ENCODE measurements around the gene PM20D2. TPM values are rescaled to one million over a fixed set of nuclear protein-coding genes. Genes with fewer than 3 reads are reported as not detected.

Gene PM20D2
- total RNA-seq, 3 donors from 2014 or later = 3.7 to 22.5 (median 21.3) TPM

DNA sequence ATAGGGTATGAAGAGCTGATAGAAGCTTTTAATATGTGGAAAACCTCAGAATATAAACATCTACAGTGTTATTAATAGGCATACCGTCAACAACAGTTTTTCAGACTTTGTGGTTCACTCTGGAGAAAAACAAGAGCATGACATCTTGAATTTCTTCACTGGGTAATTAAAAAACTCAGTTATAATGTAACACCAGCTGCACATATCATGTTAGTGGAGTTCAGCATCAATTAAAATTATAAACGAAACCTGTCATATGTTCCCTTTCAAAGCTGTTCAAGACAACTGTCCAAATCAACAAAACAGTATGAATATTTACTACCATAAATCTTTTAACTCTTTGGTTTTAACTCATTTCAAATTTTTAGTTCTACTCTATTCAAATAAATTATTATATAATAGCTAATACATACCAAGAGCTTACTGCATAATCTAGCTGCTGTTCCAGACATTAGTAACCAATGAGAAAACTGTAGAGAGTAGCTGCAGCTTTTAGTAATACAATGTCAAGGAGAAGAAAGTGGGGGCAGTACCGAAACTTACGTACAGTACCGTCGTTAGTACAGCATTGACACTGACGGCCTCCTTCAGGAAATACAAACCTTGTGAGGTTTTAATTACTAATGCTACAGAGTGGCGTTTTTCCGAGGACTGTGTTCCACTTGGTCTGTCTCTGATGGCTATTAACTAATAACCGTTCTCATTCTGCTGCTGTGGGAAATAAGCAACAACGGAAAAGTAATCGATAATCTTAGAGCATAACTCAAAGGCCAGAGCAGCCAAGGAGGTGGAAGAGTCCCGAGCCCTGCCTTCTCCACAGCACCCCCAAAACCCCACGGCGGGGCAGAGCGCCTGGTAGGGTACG lies 532 bp upstream of the PM20D2 start:
- intact Hi-C loops (cut with DNase I; ENCODE audit: low total_unique reads) = no loop called here
- H3K27ac ChIP-seq = peak overlapping the region; percentile 85 to 92
- H3K27me3 ChIP-seq = no peaks in the 10 kb centered on the region
- H3K4me3 ChIP-seq = peak overlapping the region; percentile 62 to 95 (median 85)
- TF ChIP-seq, protein P1, sequence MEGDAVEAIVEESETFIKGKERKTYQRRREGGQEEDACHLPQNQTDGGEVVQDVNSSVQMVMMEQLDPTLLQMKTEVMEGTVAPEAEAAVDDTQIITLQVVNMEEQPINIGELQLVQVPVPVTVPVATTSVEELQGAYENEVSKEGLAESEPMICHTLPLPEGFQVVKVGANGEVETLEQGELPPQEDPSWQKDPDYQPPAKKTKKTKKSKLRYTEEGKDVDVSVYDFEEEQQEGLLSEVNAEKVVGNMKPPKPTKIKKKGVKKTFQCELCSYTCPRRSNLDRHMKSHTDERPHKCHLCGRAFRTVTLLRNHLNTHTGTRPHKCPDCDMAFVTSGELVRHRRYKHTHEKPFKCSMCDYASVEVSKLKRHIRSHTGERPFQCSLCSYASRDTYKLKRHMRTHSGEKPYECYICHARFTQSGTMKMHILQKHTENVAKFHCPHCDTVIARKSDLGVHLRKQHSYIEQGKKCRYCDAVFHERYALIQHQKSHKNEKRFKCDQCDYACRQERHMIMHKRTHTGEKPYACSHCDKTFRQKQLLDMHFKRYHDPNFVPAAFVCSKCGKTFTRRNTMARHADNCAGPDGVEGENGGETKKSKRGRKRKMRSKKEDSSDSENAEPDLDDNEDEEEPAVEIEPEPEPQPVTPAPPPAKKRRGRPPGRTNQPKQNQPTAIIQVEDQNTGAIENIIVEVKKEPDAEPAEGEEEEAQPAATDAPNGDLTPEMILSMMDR (IDR thresholded peaks at IDR 0.05) = no peak
- no peak for TF ChIP-seq POLR2AphosphoS5 (IDR thresholded peaks at IDR 0.05)
- no peak for TF ChIP-seq POLR2A (IDR thresholded peaks at IDR 0.05)
- H3K4me1 ChIP-seq = no peaks in the 10 kb centered on the region
- no peak for DNase-seq (ENCODE audit: low spot score in 2 of 2)
- no peaks in the 10 kb centered on the region for H3K9me3 ChIP-seq
- H3K36me3 ChIP-seq = no peaks in the 10 kb centered on the region

DNA sequence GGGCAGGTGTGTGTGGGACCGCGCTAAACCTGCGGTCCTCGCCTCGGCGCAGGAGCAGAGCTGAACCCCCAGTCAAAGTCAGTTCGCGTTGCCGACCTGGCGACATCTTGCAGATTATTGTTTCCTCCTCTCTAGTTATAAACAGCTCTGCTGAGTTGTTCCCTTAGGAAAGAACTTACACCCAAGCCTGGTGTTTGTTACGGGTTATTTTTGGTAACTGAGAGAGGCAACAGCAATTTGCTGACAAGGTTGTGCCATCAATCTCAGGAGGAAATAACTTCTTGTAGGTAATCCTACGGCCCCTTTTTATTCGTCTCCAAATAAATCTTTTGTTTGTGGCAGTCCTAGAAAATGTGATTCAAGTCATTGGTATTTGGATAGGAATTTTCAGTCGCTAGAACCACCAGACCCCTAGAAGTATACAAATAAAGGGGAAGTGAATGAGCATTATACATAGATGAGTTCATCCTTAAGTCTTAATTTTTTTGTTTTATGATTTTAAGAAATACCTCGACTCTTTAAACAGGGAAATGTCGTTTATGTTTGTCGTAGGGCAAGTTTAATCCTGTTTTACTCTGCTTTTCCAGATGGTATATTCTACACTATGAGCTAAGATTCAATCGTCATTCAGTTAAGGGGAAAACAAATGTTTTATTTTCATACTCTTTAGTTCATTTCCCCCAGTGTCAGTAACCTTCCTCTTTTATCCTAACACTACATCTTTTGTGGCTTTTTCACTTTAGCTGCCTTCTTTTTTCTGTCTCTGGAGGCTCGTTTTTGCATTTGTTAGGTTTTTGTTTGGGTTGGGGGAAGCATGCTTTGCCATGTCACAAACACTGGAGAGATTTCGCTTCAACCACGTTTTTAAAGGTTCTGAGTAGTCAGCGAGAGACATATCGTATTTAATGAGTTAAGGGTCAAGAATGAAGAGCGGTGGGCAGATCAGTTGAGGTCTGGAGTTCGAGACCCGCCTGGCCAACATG lies 1.2 kb downstream of the PM20D2 start:
- peak overlapping the region; percentile 85 to 92 for H3K27ac ChIP-seq

DNA sequence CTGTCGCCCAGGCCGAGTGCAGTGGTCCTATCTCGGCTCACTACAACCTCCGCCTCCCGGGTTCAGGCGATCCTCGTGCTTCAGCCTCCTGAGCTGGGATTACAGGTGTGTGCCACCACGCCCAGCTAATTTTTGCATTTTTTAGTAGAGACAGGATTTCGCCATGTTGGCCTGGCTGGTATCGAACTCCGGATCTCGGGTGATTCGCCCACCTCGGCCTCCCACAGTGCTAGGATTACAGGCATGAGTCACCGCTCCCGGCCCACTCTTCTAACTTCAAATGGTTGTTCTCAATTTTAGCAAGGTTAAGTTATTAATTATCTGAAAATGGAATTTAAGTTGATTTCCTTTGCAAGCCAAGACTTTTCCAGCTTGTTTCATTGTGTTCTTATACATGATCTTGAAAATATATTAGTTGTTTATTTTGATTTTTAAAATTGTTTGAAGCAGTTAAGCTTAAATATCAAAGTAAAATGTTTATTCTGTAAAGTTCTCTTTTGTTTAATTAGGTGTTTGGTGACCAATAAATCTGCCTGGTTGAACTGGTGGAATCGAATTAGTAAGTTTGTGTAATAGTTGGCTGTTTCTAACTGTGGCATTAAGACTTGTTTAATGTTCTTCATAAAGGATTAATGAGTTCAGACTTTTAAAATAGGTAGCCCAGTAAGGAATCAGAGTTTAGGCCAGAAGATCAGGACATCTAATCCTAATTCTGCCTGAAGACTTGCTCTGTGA lies 2.3 kb downstream of the PM20D2 start:
- H3K9me3 ChIP-seq = no peaks in the 10 kb centered on the region
- TF ChIP-seq, protein P1 (IDR thresholded peaks at IDR 0.05) = no peak
- TF ChIP-seq POLR2A (IDR thresholded peaks at IDR 0.05) (no peak), POLR2AphosphoS5 (IDR thresholded peaks at IDR 0.05) (no peak)
- intact Hi-C loops (cut with DNase I; ENCODE audit: low total_unique reads) = no loop called here
- no peaks in the 10 kb centered on the region for H3K36me3 ChIP-seq
- H3K4me3 ChIP-seq = no peak overlapping the region
- no peak overlapping the region for H3K27ac ChIP-seq
- H3K27me3 ChIP-seq = no peaks in the 10 kb centered on the region
- no peaks in the 10 kb centered on the region for H3K4me1 ChIP-seq
- DNase-seq (ENCODE audit: low spot score in 2 of 2) = no peak

More for the DNA sequence above, 1.2 kb downstream of the PM20D2 start:
- DNase-seq (ENCODE audit: low spot score in 2 of 2) = no peak
- Histone ChIP-seq H3K4me1 (no peaks in the 10 kb centered on the region), H3K4me3 (peak overlapping the region; percentile 62 to 95 (median 85)), H3K27me3 (no peaks in the 10 kb centered on the region), H3K36me3 (no peaks in the 10 kb centered on the region), H3K9me3 (no peaks in the 10 kb centered on the region)
- intact Hi-C loops (cut with DNase I; ENCODE audit: low total_unique reads) = no loop called here
- TF ChIP-seq, protein P1 (IDR thresholded peaks at IDR 0.05) = no peak
- TF ChIP-seq POLR2A (IDR thresholded peaks at IDR 0.05) = no peak
- TF ChIP-seq POLR2AphosphoS5 (IDR thresholded peaks at IDR 0.05) = peak in 1 of 3 donors; percentile 9

DNA sequence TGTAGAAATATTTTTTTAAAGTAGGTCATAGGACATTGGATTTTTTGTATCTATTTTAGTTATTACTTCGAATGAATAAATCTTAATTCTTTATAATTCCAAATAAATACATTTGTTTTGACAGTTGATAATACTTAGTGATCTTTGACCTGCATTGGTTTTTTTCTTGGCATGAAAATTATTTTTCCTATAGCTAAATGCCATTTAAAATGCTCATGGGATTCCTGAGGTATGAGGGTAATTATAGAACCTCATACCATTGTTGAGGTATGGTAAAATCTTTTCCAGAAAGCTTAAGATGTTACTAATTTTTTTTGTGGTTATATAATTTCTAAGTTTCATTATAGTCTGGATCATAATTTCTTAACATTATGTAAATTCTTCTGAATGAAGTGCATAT lies 8.3 kb downstream of the PM20D2 start:
- Histone ChIP-seq H3K4me1 (no peaks in the 10 kb centered on the region), H3K36me3 (no peaks in the 10 kb centered on the region), H3K9me3 (no peaks in the 10 kb centered on the region), H3K27ac (no peak overlapping the region), H3K4me3 (no peak overlapping the region), H3K27me3 (no peaks in the 10 kb centered on the region)
- DNase-seq (ENCODE audit: low spot score in 2 of 2) = no peak
- intact Hi-C loops (cut with DNase I; ENCODE audit: low total_unique reads) = no loop called here
- no peak for TF ChIP-seq POLR2A (IDR thresholded peaks at IDR 0.05)
- TF ChIP-seq POLR2AphosphoS5 (IDR thresholded peaks at IDR 0.05) = no peak
- TF ChIP-seq, protein P1 (IDR thresholded peaks at IDR 0.05) = no peak

All from breast epithelium (tissue), 4 donors.